NCI-H146 treated with DMSO at 0.1 percent for 48 hours (cell line): ENCODE data around the gene FAM227A.

ENCODE experiments used
- DNase-seq: peaks from one replicate; lab custom pipeline; 2025; ENCODE audit not compliant: unreplicated experiment; lab: John Stamatoyannopoulos, UW

The FAM227A gene

GRCh38 chr22:38656256-38657044 lies at the start of gene FAM227A, which contains the start of gene CBY1:
TSS of gene FAM227A (minus strand) at chr22:38656392. CDS start at chr22:38650168, 6,224 bp downstream.
TSS of gene CBY1 (plus strand) at chr22:38656638. CDS start at chr22:38668055, 11,417 bp downstream.
- peak; percentile 84 for DNase-seq

GRCh38 chr22:38705235-38706100 lies 49.3 kb upstream of the FAM227A start, which contains the start of gene GTPBP1:
TSS of gene GTPBP1 (plus strand) at chr22:38705944. CDS start at chr22:38705956, 12 bp downstream.
- peak; percentile 98 for DNase-seq

DNA sequence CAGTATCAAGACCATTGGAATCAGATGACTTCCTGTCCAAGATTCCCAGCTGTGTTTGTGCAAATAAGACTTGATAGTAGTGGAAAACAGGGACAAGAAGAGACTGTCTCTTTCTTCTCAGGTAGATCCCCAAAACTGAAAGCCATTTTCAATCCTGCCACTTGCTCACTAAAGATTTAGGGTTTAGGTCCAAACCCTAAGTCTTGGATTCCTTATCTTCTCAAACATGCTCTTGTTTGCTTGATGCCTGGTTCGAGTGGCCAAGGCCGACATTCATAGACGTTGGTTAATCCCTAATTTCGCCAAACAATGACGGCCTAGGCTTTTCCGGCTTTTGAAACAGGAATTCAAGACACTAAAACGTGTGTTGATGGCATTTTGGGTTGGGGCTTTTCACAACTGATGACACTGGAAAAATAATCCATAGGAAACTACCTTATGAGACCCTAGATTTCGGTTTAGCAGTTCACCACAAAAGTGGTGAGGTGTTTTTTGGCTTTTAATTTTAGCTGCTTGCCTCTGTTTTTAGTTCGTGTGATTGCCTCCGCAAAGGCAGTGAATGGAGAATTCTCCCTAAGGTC lies 48.6 kb upstream of the FAM227A start:
- DNase-seq: no peak

DNA sequence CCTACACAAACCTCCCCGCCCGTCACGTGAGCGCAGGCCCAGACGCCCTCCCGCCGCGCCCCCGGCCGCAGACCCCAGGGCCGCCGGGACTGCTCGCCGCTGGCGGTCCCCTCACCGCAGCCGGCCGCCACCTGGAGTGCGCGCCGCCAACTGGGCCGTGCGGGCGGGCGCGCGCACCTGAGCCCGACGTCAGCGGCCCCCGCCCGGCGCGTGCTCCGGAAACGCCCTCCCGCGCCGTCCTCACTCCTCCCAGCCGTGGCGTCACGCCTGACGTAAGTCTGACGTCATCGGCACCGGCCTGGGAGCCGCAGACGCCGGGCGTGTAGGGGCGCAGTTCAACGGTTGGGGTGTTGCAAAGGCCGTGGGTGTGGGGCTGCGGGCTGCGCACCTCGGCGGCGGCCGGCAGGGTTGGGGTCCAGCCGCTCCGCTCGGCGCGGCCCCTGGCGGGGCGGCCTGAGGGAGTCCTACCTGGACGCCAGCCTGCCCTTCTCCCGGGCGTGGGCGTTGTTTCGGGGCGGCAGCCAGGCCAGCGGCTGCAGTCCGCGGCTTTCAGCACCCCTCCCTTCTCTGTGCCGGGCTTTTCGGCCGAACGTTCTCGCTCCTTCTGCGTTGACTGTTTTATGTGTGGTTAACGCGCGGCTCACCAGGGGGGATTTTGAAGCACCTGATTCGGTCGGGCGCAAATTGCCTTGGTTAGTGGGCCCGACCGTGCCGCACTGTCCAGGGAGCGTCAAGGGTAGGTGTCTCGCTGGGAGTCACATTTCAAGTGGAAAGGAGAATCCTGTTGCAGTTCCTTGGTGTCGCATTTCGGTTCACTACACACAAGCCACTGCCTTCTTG lies 44.8 kb upstream of the FAM227A start, which contains the start of gene JOSD1:
Gene JOSD1, minus strand, starts transcription at position 155 of the 840 bp plus-strand sequence. CDS start 956 bp downstream, outside the sequence.
- peak; percentile 60 for DNase-seq

DNA sequence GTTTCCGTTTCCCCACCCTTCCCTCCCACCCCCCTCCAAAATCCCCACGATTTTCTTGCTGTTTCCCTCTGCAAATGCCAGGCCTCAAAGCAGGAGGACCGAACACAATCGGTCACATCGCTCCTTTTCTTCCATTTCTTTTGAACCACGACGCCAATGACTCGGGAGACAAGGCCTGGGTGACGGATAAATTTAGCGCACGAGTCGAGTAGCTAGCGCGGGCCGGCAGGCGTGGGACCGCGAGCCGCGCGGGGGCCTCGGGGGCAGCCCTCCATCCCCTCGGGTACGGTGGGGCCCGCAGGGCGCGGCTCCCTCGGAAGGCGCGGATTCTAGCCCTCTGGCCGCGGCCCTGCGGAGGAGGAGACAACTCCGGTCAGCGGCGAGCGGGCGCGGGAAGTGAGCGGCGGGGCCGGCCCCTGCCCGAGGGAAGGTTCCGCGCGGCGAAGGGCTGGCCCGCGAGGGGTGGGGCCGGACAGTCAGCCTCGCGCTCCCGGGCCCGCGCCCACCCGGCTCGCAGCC lies 44.1 kb upstream of the FAM227A start:
- no peak for DNase-seq

- no peak for DNase-seq
Measured at GRCh38 chr22:38699784-38700183, 43.6 kb upstream of the FAM227A start.

DNA sequence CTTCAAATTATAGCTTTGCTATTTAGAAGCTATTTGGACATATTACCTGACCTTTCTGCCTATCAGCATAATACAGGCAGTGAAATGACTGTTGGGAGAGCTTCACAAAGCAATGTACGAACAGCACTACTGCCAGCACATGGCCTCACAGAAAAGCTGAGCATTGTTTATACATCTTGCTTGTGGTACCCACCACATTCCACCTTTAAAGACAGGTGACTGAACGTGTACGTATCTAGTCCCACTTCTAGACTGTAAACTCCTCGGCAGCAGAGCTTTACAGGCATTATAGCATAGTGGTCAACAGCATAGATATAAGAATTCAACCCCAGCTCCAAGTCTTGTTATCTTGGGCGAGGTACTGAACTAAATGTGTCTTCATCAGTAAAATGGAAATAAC lies 43.0 kb upstream of the FAM227A start:
- no peak for DNase-seq

- DNase-seq: no peak
Measured at GRCh38 chr22:38698407-38699094, 42.4 kb upstream of the FAM227A start.

DNA sequence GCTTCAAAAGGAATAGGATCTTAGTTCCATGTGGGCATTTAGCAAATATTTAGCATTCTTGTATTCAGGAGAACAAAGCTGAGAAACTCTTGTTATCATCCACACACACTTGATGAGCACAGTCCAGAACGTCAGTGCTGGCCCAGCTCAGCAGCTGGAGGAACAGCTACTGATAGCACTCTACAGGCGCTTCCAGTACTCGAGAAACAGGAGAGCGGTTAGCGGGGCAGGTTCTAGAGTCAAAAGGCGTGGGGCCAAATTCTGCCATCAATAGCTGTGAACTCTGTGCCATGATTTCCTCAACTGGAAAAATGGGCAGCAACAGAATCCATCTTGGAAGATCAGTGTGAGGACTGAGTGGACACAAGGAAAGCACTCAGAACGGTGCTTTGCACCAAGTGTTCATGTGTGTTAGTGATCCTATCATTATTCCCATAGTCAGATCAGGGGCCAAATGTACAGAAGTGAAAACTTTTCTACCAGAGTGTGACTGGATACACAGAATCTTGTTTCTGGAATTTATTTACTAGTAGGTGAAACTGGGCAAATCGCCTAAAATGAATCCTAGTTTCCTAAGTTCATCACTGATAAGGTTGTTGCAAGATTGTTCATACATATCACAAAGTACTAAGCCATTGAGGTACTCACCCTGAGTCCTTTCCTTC lies 41.4 kb upstream of the FAM227A start:
- no peak for DNase-seq

- no peak for DNase-seq
Measured at GRCh38 chr22:38696606-38697424, 40.6 kb upstream of the FAM227A start.

DNA sequence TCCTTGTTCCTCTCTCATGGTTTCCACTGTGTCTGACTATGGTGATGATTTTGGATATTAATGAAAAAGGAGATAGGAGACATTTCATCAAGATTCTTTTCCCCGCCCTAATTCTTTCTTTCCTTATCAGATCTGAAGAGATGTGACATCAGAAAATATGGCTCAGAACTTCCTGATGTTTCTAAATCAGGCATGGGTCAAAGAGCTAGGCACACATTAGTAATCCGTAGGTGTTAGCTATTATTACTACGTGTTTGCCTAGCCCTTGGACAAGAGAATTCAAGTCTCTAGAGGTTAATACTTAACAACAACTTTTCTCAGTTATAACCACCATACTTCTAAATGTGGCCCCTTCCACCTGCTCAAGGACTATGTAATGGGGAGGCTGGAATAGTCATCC lies 38.7 kb upstream of the FAM227A start:
- no peak for DNase-seq

- no peak for DNase-seq
Measured at GRCh38 chr22:38694049-38694448, 37.9 kb upstream of the FAM227A start.

DNA sequence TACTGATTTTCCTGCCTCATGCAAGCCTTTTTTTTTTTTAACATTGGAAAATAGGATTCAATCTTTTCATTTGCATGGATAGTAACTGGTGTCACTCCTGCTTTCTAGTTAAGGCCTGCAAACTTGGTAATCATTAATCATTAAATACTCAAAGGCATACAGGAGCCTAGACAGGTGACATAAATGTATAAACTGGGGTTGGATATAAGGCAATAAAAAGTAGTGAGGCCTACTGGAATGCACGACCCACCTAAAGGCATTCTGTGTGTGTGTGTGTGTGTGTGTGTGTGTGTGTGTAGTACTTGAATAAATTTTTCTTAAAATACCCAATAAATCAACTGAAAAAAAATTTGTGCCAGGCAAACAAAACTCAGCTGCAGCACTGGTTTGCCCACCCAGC lies 33.5 kb upstream of the FAM227A start:
- DNase-seq: no peak

DNA sequence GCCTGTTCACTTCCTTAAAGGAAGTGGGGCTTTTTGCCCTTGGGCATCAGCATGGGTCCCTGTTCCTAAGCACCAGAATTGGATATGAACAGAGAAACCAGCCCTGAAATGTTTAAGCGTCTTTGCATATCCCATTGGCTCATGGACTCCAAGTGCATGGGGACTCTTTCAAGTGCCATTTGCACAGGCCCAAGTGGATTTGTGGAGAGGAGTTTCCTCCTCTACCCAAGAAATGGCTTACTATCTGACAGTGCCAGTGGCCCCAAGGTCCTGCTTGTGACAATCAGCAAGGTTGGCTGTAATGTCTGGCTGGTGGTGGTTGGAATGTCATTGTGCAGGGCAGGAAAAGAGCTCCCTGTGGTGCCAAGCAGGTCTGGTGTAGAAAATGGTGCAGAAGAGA lies 29.6 kb upstream of the FAM227A start:
- no peak for DNase-seq

DNA sequence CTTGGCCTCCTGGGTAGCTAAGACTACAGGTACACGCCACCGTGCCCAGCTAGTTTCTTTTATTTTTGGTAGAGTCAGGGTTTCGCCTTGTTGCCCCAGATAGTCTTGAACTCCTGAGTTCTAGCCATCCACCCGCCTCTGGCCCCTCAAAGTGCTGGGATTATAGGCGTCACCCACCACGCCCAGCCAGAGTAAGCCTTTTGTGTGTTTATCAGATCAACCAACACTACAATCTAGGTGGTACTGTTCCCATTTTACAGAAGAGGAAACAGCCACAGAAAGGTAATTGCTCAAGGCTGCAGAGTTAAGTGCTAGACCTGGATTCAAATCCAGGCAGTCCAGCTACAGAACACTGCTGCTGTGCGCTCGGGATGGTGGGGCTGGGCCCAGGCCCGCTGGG lies 28.7 kb upstream of the FAM227A start:
- DNase-seq: no peak

DNA sequence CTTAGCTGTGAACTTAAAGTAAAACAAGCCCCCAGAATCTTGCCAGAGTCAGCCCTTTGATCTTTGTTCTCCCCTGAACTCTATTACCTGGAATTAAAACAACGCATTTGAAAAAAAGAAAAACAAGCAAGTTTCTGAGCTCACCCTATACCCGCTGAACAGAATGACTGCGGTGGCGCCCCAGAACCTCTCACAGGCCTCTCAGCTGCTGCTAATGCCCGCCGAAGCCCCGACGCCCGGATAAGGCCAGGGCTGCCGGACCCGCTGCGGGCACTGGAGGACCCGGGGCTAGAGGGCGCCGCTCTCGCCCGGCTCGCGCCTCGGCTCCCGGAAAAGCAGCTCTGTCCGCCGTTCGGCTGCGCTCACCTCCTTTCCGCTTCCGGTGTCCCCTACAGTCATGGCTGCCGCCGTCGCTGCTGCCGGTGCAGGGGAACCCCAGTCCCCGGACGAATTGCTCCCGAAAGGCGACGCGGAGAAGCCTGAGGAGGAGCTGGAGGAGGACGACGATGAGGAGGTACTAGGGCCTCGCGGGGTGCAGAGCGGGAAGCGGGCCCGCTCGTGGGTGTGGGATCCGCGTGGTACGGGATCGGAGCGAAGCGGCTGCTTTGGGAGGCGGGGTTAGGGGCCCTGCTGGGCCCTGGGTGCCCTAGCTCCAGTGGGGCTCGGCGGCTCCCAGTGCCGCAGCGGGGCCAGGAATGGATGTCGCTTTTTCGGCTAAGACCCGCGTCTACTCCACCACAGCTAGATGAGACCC lies 25.6 kb upstream of the FAM227A start, which contains the start of gene TOMM22:
Gene TOMM22, plus strand, starts transcription at position 376 of the 754 bp plus-strand sequence. Its CDS starts 22 bp downstream, at position 398.
- DNase-seq: peak; percentile 51

GRCh38 chr22:38675833-38676232 lies 19.6 kb upstream of the FAM227A start:
- DNase-seq: no peak
